ENCODE data around the gene CLTCL1. TPM values are rescaled to one million over a fixed set of nuclear protein-coding genes. Genes with fewer than 3 reads are reported as not detected.

Gene CLTCL1
- total and polyA plus RNA-seq, 9 of the 15 experiments (the other 6 are each of a cell fraction or from before 2014, with no cell fraction given) = 1.1 to 11.7 (median 5.0) TPM

DNA sequence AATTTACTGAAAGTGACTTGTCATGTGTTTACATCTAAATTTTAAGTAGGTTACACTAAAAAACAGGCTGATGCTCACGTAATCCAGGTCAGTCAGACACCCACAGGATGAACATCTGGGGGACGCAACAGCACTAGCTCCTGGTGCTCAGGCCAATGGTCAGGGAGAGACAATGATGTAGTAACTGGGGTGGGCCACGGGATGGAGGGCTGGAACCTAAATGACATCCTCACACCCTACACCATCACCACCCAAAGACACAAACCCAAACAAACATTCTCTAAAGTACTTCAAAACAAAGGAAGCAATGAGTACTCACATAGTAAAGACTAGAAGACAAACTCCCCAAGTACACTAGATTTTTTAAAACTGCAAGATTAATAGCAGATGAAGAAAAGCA lies 59.5 kb downstream of the CLTCL1 start (continued):
- TF ChIP-seq, protein P1, sequence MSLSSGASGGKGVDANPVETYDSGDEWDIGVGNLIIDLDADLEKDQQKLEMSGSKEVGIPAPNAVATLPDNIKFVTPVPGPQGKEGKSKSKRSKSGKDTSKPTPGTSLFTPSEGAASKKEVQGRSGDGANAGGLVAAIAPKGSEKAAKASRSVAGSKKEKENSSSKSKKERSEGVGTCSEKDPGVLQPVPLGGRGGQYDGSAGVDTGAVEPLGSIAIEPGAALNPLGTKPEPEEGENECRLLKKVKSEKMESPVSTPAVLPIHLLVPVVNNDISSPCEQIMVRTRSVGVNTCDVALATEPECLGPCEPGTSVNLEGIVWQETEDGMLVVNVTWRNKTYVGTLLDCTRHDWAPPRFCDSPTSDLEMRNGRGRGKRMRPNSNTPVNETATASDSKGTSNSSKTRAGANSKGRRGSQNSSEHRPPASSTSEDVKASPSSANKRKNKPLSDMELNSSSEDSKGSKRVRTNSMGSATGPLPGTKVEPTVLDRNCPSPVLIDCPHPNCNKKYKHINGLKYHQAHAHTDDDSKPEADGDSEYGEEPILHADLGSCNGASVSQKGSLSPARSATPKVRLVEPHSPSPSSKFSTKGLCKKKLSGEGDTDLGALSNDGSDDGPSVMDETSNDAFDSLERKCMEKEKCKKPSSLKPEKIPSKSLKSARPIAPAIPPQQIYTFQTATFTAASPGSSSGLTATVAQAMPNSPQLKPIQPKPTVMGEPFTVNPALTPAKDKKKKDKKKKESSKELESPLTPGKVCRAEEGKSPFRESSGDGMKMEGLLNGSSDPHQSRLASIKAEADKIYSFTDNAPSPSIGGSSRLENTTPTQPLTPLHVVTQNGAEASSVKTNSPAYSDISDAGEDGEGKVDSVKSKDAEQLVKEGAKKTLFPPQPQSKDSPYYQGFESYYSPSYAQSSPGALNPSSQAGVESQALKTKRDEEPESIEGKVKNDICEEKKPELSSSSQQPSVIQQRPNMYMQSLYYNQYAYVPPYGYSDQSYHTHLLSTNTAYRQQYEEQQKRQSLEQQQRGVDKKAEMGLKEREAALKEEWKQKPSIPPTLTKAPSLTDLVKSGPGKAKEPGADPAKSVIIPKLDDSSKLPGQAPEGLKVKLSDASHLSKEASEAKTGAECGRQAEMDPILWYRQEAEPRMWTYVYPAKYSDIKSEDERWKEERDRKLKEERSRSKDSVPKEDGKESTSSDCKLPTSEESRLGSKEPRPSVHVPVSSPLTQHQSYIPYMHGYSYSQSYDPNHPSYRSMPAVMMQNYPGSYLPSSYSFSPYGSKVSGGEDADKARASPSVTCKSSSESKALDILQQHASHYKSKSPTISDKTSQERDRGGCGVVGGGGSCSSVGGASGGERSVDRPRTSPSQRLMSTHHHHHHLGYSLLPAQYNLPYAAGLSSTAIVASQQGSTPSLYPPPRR (CRISPR knock-in tag; IDR thresholded peaks at IDR 0.05; ENCODE audit: borderline replicate concordance) = 0 out of 2 replicates have a peak, but pooled peaks have one; percentile 42
- 0 out of 4 replicates have a peak, but pooled peaks of 1 of the 2 experiments have one; percentile 58 for TF ChIP-seq MLX (CRISPR knock-in tag; conservative IDR thresholded peaks at IDR 0.05)
- peak; percentile 37; the same call in 1 of the 2 replicates for TF ChIP-seq ZNF12 (CRISPR knock-in tag; IDR thresholded peaks at IDR 0.05)
- 0 out of 2 replicates have a peak, but pooled peaks have one; percentile 51 for TF ChIP-seq NR4A1 (CRISPR knock-in tag; IDR thresholded peaks at IDR 0.05)
- TF ChIP-seq NR4A1 (tag; IDR thresholded peaks at IDR 0.05) = no peak
- peak in 1 of 2 experiments; percentile 65; a peak in 1 of 4 replicates for TF ChIP-seq SRF (CRISPR knock-in tag; IDR thresholded peaks at IDR 0.05)
- TF ChIP-seq CBX2 (IDR thresholded peaks at IDR 0.05; ENCODE audit: insufficient read depth, low read length, poor library complexity, severe bottlenecking) = no peak
- TF ChIP-seq SMC3 (conservative IDR thresholded peaks at IDR 0.05; ENCODE audit: insufficient read depth, low read depth, low read length) = 0 out of 2 replicates have a peak, but pooled peaks have one; percentile 4
- TF ChIP-seq PPARD (CRISPR knock-in tag; IDR thresholded peaks at IDR 0.05) = 0 out of 2 replicates have a peak, but pooled peaks have one; percentile 22
- no peak for TF ChIP-seq HDAC3 (IDR thresholded peaks at IDR 0.05; ENCODE audit: borderline replicate concordance, partially characterized antibody)
- no peak for TF ChIP-seq ZNF589 (CRISPR knock-in tag; IDR thresholded peaks at IDR 0.05; ENCODE audit: low read depth)
- TF ChIP-seq, protein P2, sequence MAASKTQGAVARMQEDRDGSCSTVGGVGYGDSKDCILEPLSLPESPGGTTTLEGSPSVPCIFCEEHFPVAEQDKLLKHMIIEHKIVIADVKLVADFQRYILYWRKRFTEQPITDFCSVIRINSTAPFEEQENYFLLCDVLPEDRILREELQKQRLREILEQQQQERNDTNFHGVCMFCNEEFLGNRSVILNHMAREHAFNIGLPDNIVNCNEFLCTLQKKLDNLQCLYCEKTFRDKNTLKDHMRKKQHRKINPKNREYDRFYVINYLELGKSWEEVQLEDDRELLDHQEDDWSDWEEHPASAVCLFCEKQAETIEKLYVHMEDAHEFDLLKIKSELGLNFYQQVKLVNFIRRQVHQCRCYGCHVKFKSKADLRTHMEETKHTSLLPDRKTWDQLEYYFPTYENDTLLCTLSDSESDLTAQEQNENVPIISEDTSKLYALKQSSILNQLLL (CRISPR knock-in tag; IDR thresholded peaks at IDR 0.05; ENCODE audit: borderline replicate concordance) = 0 out of 2 replicates have a peak, but pooled peaks have one; percentile 51
- TF ChIP-seq ZNF324 (CRISPR knock-in tag; IDR thresholded peaks at IDR 0.05) = 0 out of 2 replicates have a peak, but pooled peaks have one; percentile 17
- TF ChIP-seq TEAD1 (CRISPR knock-in tag; IDR thresholded peaks at IDR 0.05) = no peak
- TF ChIP-seq RAD21 (CRISPR knock-in tag; conservative IDR thresholded peaks at IDR 0.05 in 1 of 2, IDR thresholded peaks at IDR 0.05 in 1 of 2) = peak in 1 of 2 experiments; percentile 15; a peak in 1 of 4 replicates
